Adrenal gland (tissue), 5 donors: ENCODE measurements around the gene PTCHD1.

Experiments used
- POLR2A ChIP-seq, 2 donors: fragments of 450-650 bp; IDR thresholded peaks; one replicate each; pipeline ENCODE4 v1.6.1; 2017; ENCODE audit warnings: antibody characterized with exemption in 2 of 2, mild to moderate bottlenecking in 2 of 2, moderate library complexity in 1 of 2
- TF ChIP-seq, protein P1 (sequence below), 6 experiments: fragments of 450-650 bp in 4 of 6; fragments of 200-600 bp in 2 of 6; sonication (generic) in 1 of 6; IDR thresholded peaks; 1 replicate in 5 of 6; 2 replicates in 1 of 6; pipeline versions ENCODE4 v1.5.1 to v1.8.0; 2016 to 2021; ENCODE audit warnings: antibody characterized with exemption in 6 of 6, mild to moderate bottlenecking in 2 of 6, moderate library complexity in 1 of 6
- donor health status: DM: no; HTN: no; CAD: no.

DNA sequence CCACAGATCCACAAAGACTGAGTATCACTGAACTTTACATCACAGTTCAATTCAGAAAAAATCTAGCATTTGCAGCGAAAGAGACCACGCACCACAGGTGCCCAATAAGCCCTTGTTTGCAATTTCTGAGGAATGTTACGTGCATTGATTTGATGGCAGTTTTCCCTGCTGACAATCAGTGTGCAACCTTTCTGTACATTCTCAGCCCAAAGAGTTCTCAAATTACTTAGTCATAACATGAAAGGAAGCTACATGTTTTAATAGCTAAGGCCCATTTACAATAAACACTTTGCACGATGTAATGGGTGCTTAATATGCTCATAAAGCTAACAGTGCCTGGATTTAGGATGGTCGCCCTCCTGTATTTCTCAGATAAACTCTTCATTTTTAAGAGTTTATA is 47.9 kb downstream of the PTCHD1 start:
- no peak for TF ChIP-seq POLR2A (IDR thresholded peaks at IDR 0.05)
- TF ChIP-seq, protein P1, sequence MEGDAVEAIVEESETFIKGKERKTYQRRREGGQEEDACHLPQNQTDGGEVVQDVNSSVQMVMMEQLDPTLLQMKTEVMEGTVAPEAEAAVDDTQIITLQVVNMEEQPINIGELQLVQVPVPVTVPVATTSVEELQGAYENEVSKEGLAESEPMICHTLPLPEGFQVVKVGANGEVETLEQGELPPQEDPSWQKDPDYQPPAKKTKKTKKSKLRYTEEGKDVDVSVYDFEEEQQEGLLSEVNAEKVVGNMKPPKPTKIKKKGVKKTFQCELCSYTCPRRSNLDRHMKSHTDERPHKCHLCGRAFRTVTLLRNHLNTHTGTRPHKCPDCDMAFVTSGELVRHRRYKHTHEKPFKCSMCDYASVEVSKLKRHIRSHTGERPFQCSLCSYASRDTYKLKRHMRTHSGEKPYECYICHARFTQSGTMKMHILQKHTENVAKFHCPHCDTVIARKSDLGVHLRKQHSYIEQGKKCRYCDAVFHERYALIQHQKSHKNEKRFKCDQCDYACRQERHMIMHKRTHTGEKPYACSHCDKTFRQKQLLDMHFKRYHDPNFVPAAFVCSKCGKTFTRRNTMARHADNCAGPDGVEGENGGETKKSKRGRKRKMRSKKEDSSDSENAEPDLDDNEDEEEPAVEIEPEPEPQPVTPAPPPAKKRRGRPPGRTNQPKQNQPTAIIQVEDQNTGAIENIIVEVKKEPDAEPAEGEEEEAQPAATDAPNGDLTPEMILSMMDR (IDR thresholded peaks at IDR 0.05) = no peak
